ENCODE measurements around the gene GAB1.

GAB1 gene

DNA sequence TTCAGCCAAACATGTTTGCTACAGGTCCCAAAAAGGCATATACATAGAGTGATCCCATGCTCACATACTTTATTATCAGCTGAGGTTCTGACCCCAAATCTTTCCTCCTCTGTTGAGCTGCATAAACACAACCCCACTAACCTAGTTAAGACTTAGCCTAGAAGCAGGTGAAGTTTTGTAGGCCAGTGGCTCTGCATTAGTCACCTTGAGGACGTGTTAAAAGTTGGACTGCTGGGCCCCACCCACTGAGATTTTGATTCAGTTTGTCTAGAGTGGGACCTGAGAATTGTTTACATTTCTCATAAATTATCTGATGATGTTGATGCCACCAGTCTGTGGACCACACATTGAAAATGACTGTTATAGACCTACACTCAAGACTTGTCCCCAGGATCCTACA lies 43.8 kb upstream of the GAB1 start:
- no peaks in the 10 kb centered on the region for H3K27me3 ChIP-seq (ENCODE audit: insufficient read depth, poor library complexity, severe bottlenecking)
- DNase-seq (ENCODE audit: low spot score) = no peak
- H3K4me1 ChIP-seq (ENCODE audit: insufficient read depth, poor library complexity, severe bottlenecking) = no peaks in the 10 kb centered on the region
- no peak overlapping the region for H3K4me3 ChIP-seq (ENCODE audit: severe bottlenecking)
- no peaks in the 10 kb centered on the region for H3K9me3 ChIP-seq (ENCODE audit: severe bottlenecking)
- H3K27ac ChIP-seq (ENCODE audit: poor library complexity, severe bottlenecking) = no peak overlapping the region
- TF ChIP-seq, protein P1, sequence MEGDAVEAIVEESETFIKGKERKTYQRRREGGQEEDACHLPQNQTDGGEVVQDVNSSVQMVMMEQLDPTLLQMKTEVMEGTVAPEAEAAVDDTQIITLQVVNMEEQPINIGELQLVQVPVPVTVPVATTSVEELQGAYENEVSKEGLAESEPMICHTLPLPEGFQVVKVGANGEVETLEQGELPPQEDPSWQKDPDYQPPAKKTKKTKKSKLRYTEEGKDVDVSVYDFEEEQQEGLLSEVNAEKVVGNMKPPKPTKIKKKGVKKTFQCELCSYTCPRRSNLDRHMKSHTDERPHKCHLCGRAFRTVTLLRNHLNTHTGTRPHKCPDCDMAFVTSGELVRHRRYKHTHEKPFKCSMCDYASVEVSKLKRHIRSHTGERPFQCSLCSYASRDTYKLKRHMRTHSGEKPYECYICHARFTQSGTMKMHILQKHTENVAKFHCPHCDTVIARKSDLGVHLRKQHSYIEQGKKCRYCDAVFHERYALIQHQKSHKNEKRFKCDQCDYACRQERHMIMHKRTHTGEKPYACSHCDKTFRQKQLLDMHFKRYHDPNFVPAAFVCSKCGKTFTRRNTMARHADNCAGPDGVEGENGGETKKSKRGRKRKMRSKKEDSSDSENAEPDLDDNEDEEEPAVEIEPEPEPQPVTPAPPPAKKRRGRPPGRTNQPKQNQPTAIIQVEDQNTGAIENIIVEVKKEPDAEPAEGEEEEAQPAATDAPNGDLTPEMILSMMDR (IDR thresholded peaks at IDR 0.05; ENCODE audit: poor library complexity, severe bottlenecking) = no peak
- H3K36me3 ChIP-seq (ENCODE audit: low read depth) = no peaks in the 10 kb centered on the region
- no peak for ATAC-seq (ENCODE audit: low read depth)

DNA sequence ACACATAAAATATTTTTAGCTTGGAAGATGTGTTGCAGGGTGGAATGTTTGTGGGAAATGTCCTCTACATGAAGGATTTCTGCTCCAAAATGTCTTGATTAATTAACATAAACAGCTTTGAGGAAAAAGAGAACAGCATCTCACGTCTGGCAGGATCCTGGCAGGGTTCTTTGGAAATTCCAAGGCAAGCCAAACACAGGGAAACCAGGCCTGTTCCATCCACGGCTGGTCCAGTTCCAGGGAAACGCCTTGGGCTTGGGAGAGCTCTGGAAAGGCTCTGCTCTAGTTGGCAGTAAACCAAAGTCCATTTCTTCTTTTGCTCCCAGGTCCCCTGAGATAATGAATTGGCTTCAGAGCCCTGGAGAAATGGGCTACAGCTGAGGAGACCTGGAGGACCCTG lies 42.4 kb upstream of the GAB1 start:
- TF ChIP-seq, protein P1 (IDR thresholded peaks at IDR 0.05; ENCODE audit: poor library complexity, severe bottlenecking) = no peak
- no peaks in the 10 kb centered on the region for H3K9me3 ChIP-seq (ENCODE audit: severe bottlenecking)
- H3K27ac ChIP-seq (ENCODE audit: poor library complexity, severe bottlenecking) = no peak overlapping the region
- no peak for ATAC-seq (ENCODE audit: low read depth)
- no peaks in the 10 kb centered on the region for H3K4me1 ChIP-seq (ENCODE audit: insufficient read depth, poor library complexity, severe bottlenecking)
- H3K27me3 ChIP-seq (ENCODE audit: insufficient read depth, poor library complexity, severe bottlenecking) = no peaks in the 10 kb centered on the region
- H3K36me3 ChIP-seq (ENCODE audit: low read depth) = no peaks in the 10 kb centered on the region
- no peak overlapping the region for H3K4me3 ChIP-seq (ENCODE audit: severe bottlenecking)
- no peak for DNase-seq (ENCODE audit: low spot score)

DNA sequence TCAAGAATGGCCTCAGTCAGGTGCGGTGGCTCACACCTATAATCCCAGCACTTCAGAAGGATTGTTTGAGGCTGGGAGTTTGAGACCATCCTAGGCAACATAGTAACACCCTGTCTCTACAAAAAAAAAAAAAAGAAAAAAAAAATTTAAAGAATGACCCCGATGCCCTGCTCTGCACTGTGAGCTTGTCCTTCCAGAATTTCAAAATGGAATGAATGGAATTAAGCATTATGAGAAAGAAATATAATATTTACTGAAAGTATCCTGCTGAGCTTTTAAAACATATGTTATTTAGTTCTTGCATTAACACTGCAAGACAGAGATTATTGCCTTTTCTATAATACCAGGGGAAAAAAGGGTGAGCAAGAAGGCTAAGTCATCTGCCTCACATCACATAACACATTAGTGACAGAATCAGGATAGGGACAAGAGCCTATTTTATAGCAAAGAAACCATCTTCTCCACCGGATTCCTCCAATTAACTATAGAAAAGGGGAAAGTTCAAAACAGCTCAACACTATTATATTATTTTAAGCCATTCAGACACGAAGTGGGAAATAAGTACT lies 41.9 kb upstream of the GAB1 start:
- Histone ChIP-seq H3K4me3 (ENCODE audit: severe bottlenecking) (no peak overlapping the region), H3K27me3 (ENCODE audit: insufficient read depth, poor library complexity, severe bottlenecking) (no peaks in the 10 kb centered on the region), H3K36me3 (ENCODE audit: low read depth) (no peaks in the 10 kb centered on the region), H3K9me3 (ENCODE audit: severe bottlenecking) (no peaks in the 10 kb centered on the region), H3K4me1 (ENCODE audit: insufficient read depth, poor library complexity, severe bottlenecking) (no peaks in the 10 kb centered on the region), H3K27ac (ENCODE audit: poor library complexity, severe bottlenecking) (no peak overlapping the region)
- DNase-seq (ENCODE audit: low spot score) (no peak), ATAC-seq (ENCODE audit: low read depth) (no peak)
- TF ChIP-seq, protein P1 (IDR thresholded peaks at IDR 0.05; ENCODE audit: poor library complexity, severe bottlenecking) = no peak

DNA sequence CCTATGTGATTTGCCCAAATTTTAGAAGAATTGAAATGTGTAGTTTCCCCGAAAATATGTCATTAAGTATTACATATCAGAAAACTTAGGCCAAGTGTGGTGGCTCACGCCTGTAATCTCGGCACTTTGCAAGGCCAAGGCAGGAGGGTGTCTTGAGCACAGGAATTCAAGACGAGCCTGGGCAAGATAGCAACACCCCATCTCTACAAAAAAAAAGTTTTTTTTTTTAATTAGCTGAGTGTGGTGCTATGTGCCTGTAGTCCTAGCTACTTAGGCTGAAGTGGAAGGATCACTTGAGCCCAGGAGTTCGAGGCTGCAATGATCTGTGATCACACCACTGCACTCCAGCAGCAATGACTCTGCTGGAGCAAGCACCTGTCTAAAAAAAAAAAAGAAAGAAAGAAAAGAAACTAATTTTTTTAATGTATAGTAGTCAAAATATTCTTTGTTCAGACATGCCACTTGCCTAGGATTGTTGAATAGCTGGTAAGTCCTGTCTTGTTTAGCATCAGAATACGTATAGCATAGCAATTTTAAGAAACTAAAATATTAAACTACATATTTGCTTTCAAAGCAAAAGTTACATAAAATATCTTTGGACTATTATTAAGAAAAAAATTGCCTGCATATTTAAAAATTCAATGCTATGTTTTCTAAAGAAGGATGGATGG lies 40.1 kb upstream of the GAB1 start:
- Histone ChIP-seq H3K4me1 (ENCODE audit: insufficient read depth, poor library complexity, severe bottlenecking) (peaks cover 5% of the 10 kb centered on the region), H3K9me3 (ENCODE audit: severe bottlenecking) (no peaks in the 10 kb centered on the region), H3K27me3 (ENCODE audit: insufficient read depth, poor library complexity, severe bottlenecking) (no peaks in the 10 kb centered on the region), H3K36me3 (ENCODE audit: low read depth) (no peaks in the 10 kb centered on the region), H3K4me3 (ENCODE audit: severe bottlenecking) (no peak overlapping the region), H3K27ac (ENCODE audit: poor library complexity, severe bottlenecking) (no peak overlapping the region)
- ATAC-seq (ENCODE audit: low read depth) (no peak), DNase-seq (ENCODE audit: low spot score) (no peak)
- TF ChIP-seq, protein P1 (IDR thresholded peaks at IDR 0.05; ENCODE audit: poor library complexity, severe bottlenecking) = no peak

DNA sequence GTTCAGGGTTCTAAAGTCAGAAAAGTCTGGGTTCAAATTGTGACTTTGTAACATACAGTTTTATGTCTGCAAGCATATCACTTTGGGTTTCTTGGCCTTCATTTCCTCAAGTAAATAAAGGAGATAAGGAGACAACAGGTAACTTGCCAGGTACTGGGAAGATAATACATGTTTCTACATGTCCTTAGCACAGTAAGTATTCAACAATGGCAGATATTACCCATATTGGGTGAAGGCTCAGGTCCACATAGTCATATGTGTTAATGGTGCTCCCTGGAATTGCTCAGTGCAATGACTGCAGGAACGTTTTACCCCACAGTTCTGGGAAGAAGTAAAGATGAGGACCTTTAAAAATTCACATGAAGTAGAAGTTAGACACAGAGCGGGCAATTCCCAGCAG lies 35.8 kb upstream of the GAB1 start:
- Histone ChIP-seq H3K36me3 (ENCODE audit: low read depth) (no peaks in the 10 kb centered on the region), H3K27ac (ENCODE audit: poor library complexity, severe bottlenecking) (no peak overlapping the region), H3K27me3 (ENCODE audit: insufficient read depth, poor library complexity, severe bottlenecking) (no peaks in the 10 kb centered on the region), H3K9me3 (ENCODE audit: severe bottlenecking) (no peaks in the 10 kb centered on the region), H3K4me3 (ENCODE audit: severe bottlenecking) (no peak overlapping the region), H3K4me1 (ENCODE audit: insufficient read depth, poor library complexity, severe bottlenecking) (peaks cover 5% of the 10 kb centered on the region)
- TF ChIP-seq, protein P1 (IDR thresholded peaks at IDR 0.05; ENCODE audit: poor library complexity, severe bottlenecking) = no peak
- ATAC-seq (ENCODE audit: low read depth) (peak; percentile 58; the same call in 2 of the 3 replicates), DNase-seq (ENCODE audit: low spot score) (no peak)

Measured in RWPE2 (cell line).